Uterus (tissue), 2 donors: ENCODE data around the gene ACKR4.

Experiments used
- POLR2A ChIP-seq, 2 donors: fragments of 450-650 bp; IDR thresholded peaks; one replicate each; pipeline ENCODE4 v1.6.1; 2016; ENCODE audit warnings: antibody characterized with exemption in 2 of 2, mild to moderate bottlenecking in 1 of 2, moderate library complexity in 1 of 2
- TF ChIP-seq, protein P1 (sequence below), 4 experiments: fragments of 200-600 bp in 2 of 4; fragments of 450-650 bp in 2 of 4; sonication (generic) in 2 of 4; IDR thresholded peaks; one replicate each; pipeline ENCODE4 v1.5.1; 2016 to 2019; ENCODE audit warnings: antibody characterized with exemption in 4 of 4, mild to moderate bottlenecking in 2 of 4, moderate library complexity in 1 of 4

DNA sequence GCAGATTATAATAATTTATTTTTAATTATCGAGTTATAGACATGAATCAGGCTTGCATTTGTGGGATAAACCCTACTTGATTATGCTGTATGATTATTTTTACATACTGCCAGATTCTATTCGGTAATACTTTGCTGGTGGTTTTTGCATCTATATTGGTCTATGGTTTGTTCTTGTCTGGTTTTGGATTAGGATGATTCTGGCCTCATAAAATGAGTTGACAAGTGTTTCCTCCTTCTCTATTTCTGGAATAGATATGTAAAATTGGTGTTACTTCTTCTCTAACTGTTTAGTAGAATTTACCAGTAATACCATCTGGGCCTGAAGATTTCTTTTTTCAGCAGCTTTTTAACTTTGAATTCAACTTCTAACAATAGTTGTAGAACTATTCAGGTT lies 33.0 kb upstream of the ACKR4 start:
- TF ChIP-seq, protein P1, sequence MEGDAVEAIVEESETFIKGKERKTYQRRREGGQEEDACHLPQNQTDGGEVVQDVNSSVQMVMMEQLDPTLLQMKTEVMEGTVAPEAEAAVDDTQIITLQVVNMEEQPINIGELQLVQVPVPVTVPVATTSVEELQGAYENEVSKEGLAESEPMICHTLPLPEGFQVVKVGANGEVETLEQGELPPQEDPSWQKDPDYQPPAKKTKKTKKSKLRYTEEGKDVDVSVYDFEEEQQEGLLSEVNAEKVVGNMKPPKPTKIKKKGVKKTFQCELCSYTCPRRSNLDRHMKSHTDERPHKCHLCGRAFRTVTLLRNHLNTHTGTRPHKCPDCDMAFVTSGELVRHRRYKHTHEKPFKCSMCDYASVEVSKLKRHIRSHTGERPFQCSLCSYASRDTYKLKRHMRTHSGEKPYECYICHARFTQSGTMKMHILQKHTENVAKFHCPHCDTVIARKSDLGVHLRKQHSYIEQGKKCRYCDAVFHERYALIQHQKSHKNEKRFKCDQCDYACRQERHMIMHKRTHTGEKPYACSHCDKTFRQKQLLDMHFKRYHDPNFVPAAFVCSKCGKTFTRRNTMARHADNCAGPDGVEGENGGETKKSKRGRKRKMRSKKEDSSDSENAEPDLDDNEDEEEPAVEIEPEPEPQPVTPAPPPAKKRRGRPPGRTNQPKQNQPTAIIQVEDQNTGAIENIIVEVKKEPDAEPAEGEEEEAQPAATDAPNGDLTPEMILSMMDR (IDR thresholded peaks at IDR 0.05), result no peak
- TF ChIP-seq POLR2A (IDR thresholded peaks at IDR 0.05), result no peak
